HG03097 (cell line): Measurements from ENCODE around the gene PRR29.
"Not testable (repeated sequence)": the region's sequence is repeated elsewhere in the genome, so short reads cannot be mapped to it uniquely, and the experiment has no call there.

Experiments used
- ATAC-seq: cut with Tn5 transposase; IDR thresholded peaks from one replicate; pipeline ENCODE4 v1.9.1; 2021; ENCODE audit not compliant: unreplicated experiment, low FRiP score

PRR29 gene

GRCh38 chr17:63973930-63974593 is 24.1 kb upstream of the PRR29 start:
- no peak for ATAC-seq

- ATAC-seq = no peak
Measured at GRCh38 chr17:63974594-63975192, 23.5 kb upstream of the PRR29 start.

- ATAC-seq = no peak
Measured at GRCh38 chr17:63975541-63976092, 22.5 kb upstream of the PRR29 start.

GRCh38 chr17:63976702-63977101 is 21.4 kb upstream of the PRR29 start:
- no peak for ATAC-seq

GRCh38 chr17:63978272-63979200 is 19.6 kb upstream of the PRR29 start:
- no peak for ATAC-seq

GRCh38 chr17:63982641-63983040 is 15.5 kb upstream of the PRR29 start:
- not testable (repeated sequence) for ATAC-seq

GRCh38 chr17:63983320-63983719 is 14.8 kb upstream of the PRR29 start:
- ATAC-seq = no peak

- ATAC-seq = no peak
Measured at GRCh38 chr17:63984236-63984635, 13.9 kb upstream of the PRR29 start.

- no peak for ATAC-seq
Measured at GRCh38 chr17:63984651-63985386, 13.3 kb upstream of the PRR29 start.

- ATAC-seq = no peak
Measured at GRCh38 chr17:63985387-63986140, 12.6 kb upstream of the PRR29 start.

- no peak for ATAC-seq
Measured at GRCh38 chr17:63986821-63987220, 11.3 kb upstream of the PRR29 start.

GRCh38 chr17:63987221-63988126 is 10.7 kb upstream of the PRR29 start:
- ATAC-seq = no peak

GRCh38 chr17:63988127-63988478 is 10.0 kb upstream of the PRR29 start:
- no peak for ATAC-seq

GRCh38 chr17:63988741-63989621 is 9.2 kb upstream of the PRR29 start:
- no peak for ATAC-seq

GRCh38 chr17:63989622-63990345 is 8.4 kb upstream of the PRR29 start:
- ATAC-seq = no peak

GRCh38 chr17:63991611-63992010 is 6.5 kb upstream of the PRR29 start:
- ATAC-seq = no peak

- ATAC-seq = no peak
Measured at GRCh38 chr17:63993368-63993985, 4.7 kb upstream of the PRR29 start.
